Measurements from ENCODE around the gene CACNA2D4.

Gene CACNA2D4

GRCh38 chr12:1842905-1843640 lies 75.4 kb downstream of the CACNA2D4 start:
- ChIA-PET CTCF (interaction anchor here (1.3 kb wide), 1 partner anchor 47 kb away, joined by 3 read pairs; no protein-coding TSS in a partner anchor), POLR2A (no interaction called here)
- TF ChIP-seq CTBP1 (IDR thresholded peaks at IDR 0.05; ENCODE audit: borderline replicate concordance), result no peak
- no peak for DNase-seq (ENCODE audit: extremely low spot score)

GRCh38 chr12:1842183-1842904 lies 76.1 kb downstream of the CACNA2D4 start:
- no peak for DNase-seq (ENCODE audit: extremely low spot score)
- POLR2A ChIA-PET, result no interaction called here
- TF ChIP-seq, protein P1, sequence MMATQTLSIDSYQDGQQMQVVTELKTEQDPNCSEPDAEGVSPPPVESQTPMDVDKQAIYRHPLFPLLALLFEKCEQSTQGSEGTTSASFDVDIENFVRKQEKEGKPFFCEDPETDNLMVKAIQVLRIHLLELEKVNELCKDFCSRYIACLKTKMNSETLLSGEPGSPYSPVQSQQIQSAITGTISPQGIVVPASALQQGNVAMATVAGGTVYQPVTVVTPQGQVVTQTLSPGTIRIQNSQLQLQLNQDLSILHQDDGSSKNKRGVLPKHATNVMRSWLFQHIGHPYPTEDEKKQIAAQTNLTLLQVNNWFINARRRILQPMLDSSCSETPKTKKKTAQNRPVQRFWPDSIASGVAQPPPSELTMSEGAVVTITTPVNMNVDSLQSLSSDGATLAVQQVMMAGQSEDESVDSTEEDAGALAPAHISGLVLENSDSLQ (IDR thresholded peaks at IDR 0.05), result no peak
- TF ChIP-seq BHLHE40 (IDR thresholded peaks at IDR 0.05; ENCODE audit: borderline replicate concordance) (no peak), HDGF (IDR thresholded peaks at IDR 0.05; ENCODE audit: borderline replicate concordance) (no peak), SUZ12 (IDR thresholded peaks at IDR 0.05) (no peak), CTBP1 (IDR thresholded peaks at IDR 0.05; ENCODE audit: borderline replicate concordance) (no peak), SP1 (IDR thresholded peaks at IDR 0.05) (no peak), ELF4 (IDR thresholded peaks at IDR 0.05) (no peak), ZNF384 (IDR thresholded peaks at IDR 0.05) (no peak), NFRKB (IDR thresholded peaks at IDR 0.05) (no peak), LEF1 (IDR thresholded peaks at IDR 0.05; ENCODE audit: borderline replicate concordance) (no peak), FOXA1 (IDR thresholded peaks at IDR 0.05) (no peak), TARDBP (IDR thresholded peaks at IDR 0.05) (no peak), FOXK2 (IDR thresholded peaks at IDR 0.05) (no peak)
- CTCF ChIA-PET, result interaction anchor here (1.3 kb wide), 1 partner anchor 47 kb away, joined by 3 read pairs; no protein-coding TSS in a partner anchor

DNA sequence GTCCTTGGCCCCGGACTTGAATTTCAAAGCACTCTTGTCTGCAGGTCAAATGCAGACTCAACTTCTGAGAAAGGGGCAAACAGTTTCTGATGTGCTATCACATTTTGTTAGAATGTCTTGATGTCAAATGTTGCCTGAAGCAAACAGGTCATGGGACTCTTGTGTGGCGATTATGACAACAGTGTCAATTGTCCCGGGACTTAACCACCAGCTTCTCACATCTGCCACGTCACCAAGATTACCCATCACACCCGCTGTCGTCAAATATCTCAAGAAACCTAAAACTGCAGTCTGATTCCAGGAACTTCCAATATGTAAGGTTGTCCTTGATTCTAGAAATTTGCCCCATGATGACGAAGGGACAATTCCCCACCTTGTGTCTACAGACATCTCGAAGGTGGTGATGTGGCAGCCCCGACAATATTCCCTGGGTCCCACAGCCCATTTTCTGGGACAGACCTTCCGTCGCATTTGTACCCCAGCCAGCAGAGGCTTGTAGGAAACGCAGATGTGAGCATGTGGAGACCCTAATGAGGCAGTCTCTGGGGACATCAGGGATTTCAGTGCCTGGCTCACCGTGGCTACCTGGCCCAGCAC lies 76.8 kb downstream of the CACNA2D4 start:
- ChIA-PET CTCF (no interaction called here), POLR2A (no interaction called here)
- DNase-seq (ENCODE audit: extremely low spot score), result no peak
- TF ChIP-seq ARNT (IDR thresholded peaks at IDR 0.05) (no peak), FOXK2 (IDR thresholded peaks at IDR 0.05) (no peak), ELF4 (IDR thresholded peaks at IDR 0.05) (no peak), FOXA1 (IDR thresholded peaks at IDR 0.05) (no peak), CTBP1 (IDR thresholded peaks at IDR 0.05; ENCODE audit: borderline replicate concordance) (no peak), BHLHE40 (IDR thresholded peaks at IDR 0.05; ENCODE audit: borderline replicate concordance) (no peak), LEF1 (IDR thresholded peaks at IDR 0.05; ENCODE audit: borderline replicate concordance) (no peak), SUZ12 (IDR thresholded peaks at IDR 0.05) (no peak), L3MBTL2 (conservative IDR thresholded peaks at IDR 0.05) (no peak), SP1 (IDR thresholded peaks at IDR 0.05) (no peak), TARDBP (IDR thresholded peaks at IDR 0.05) (no peak), NFRKB (IDR thresholded peaks at IDR 0.05) (no peak), HDGF (IDR thresholded peaks at IDR 0.05; ENCODE audit: borderline replicate concordance) (no peak), ZNF384 (IDR thresholded peaks at IDR 0.05) (no peak), FOXM1 (IDR thresholded peaks at IDR 0.05; ENCODE audit: borderline replicate concordance) (no peak)
- TF ChIP-seq, protein P1 (IDR thresholded peaks at IDR 0.05), result no peak

GRCh38 chr12:1840981-1841425 lies 77.4 kb downstream of the CACNA2D4 start:
- DNase-seq (ENCODE audit: extremely low spot score), result no peak
- TF ChIP-seq FOXK2 (IDR thresholded peaks at IDR 0.05), result no peak
- TF ChIP-seq ELF4 (IDR thresholded peaks at IDR 0.05), result no peak
- no peak for TF ChIP-seq FOXM1 (IDR thresholded peaks at IDR 0.05; ENCODE audit: borderline replicate concordance)
- TF ChIP-seq CTBP1 (IDR thresholded peaks at IDR 0.05; ENCODE audit: borderline replicate concordance), result no peak
- TF ChIP-seq SUZ12 (IDR thresholded peaks at IDR 0.05), result no peak
- TF ChIP-seq ARNT (IDR thresholded peaks at IDR 0.05), result no peak
- TF ChIP-seq L3MBTL2 (conservative IDR thresholded peaks at IDR 0.05), result no peak
- TF ChIP-seq FOXA1 (IDR thresholded peaks at IDR 0.05), result no peak
- TF ChIP-seq HDGF (IDR thresholded peaks at IDR 0.05; ENCODE audit: borderline replicate concordance), result no peak
- TF ChIP-seq TARDBP (IDR thresholded peaks at IDR 0.05), result no peak
- TF ChIP-seq BHLHE40 (IDR thresholded peaks at IDR 0.05; ENCODE audit: borderline replicate concordance), result no peak
- TF ChIP-seq, protein P1 (IDR thresholded peaks at IDR 0.05), result no peak
- TF ChIP-seq NFRKB (IDR thresholded peaks at IDR 0.05), result no peak
- TF ChIP-seq LEF1 (IDR thresholded peaks at IDR 0.05; ENCODE audit: borderline replicate concordance), result no peak
- no peak for TF ChIP-seq SP1 (IDR thresholded peaks at IDR 0.05)
- no peak for TF ChIP-seq ZNF384 (IDR thresholded peaks at IDR 0.05)
- ChIA-PET CTCF (interaction anchor here (1.5 kb wide), 1 partner anchor 99 kb away, joined by 3 read pairs; no protein-coding TSS in a partner anchor), POLR2A (no interaction called here)

All from HEK293T (cell line).